COLO829 (cell line): ENCODE results near the gene NRXN3.

Source experiments
- DNase-seq: peaks from one replicate; pipeline ENCODE4 v3.0.0; 2012; ENCODE audit warnings: low spot score

The NRXN3 gene

DNA sequence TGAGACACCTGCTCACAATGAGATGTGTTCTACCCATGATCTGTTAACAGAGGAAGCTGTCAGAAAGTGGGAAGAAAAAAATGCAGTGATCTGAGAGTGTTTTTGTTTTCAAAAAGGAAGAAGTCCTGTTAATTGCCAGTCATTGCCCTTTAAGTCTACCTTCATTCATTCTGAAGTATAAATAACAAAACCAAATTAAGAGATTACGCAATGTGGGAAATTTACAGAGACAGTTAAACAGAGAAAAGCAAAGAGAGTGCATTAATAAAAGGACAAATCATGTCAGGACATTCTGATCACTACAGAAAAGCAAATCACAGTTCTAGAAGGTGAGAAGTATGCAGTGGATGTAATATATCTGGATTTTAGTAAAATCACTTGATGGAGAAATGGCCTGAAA lies 154.2 kb downstream of the NRXN3 start:
- DNase-seq, result no peak

DNA sequence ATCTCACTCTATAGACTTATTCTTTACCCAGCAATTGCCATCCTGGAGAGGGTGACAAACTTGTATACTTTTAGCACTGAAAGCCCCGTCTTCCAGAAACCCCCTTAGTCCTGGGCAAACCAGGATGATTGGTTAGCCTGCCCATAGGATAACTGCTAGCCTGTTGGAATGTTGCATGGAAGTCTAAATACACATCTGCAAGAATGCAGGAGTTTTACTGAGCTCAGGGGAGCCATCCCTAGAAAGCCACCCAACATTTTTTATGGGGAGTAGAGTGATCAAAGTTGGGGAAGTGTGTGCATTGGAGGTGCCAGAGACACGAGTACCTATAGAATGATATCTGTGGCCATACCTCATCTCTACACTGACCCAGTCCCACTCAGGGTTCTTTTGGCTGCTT lies 155.7 kb downstream of the NRXN3 start:
- DNase-seq, result no peak

DNA sequence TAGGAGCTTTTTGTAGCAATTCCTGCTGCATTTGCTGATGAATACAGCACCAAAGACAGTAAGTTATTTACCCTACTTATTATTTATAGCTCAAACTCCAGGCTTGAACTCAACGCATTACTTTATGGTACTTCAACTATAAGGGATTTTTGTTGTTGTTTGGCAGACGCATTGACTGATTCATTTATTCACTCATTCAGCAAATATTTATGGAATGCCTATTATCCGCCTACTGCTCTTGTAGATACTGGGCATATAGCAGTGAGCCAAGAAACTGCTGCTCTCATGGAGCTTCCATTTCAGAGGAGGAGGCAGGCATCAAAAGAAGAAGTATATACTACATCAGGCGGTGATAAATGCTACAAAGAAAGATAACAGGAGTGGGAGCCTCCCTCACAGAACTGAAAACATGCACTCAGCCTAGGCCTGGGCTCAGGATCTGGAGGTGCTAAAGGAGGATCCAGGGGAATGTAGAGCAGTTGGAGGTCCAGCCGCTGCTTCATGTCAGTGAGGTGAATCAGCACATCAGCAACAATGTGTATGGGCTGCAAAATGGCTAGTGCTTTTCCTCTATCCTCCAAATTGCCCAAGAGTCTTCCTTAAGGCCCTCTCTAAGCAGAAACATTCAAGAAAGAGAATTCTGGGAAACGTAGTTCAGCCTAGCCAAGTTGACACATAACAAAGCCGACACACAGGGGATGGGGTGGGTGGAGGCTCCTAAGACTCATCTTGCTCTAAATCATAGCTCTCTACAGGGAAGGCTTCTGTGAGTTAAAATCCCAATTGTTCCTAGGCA lies 157.5 kb downstream of the NRXN3 start:
- no peak for DNase-seq

DNA sequence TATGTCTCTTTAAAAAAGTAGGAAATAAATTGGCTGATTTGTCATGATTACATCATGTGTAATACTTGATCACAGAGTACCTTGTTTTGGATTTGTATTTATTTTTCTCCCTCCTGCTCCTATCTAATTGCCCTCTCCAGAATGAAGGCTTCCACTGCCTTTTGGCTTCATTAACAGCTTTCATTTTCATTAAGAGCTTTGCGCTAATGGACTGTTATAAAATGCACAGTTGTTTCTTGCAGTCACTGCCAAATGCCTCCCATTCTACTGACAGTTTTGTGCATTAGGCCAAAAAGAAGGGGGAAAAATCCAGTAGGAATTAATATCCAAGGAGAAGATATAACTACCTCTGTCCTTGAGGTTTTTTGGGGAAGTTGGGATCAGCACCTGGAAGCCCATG lies 159.2 kb downstream of the NRXN3 start:
- DNase-seq, result no peak

DNA sequence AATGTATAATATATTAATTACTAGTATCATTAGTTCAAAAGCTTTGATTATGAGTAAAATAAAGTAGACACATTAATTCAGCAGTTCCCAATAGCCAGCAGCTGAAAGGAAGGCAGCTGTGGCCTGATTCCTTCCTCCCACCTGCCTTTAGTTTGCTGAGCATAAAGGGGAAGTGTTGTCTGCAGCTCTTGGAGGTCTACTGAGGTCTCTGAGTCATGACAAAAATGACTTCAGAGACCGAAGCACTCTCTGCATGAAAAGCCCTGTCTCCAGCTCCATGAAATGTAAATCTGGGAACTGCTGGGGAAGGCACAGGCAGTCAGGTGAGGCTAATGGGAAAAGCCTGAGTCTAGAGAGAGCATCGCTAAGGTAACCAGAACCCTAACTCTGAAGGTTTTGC lies 165.4 kb downstream of the NRXN3 start:
- no peak for DNase-seq

DNA sequence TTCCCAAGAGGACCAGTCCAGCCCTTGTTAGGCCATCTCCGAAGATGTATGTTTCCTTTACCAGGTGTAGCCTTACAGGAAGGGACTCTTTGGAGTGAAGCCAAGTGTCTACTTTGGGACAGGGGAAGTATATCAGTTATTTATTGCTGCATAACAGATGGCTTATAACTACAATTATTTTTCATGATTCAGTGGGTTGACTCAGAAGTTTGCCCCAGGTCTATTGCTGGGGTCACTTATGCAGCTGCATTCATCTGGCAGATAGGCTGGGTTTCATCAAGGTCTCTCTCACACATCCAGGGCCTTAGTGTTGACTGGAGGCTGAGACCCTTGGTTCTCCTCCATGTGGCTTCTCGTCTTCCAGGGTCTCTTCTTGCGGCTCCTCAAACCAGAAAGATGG lies 170.1 kb downstream of the NRXN3 start:
- no peak for DNase-seq

DNA sequence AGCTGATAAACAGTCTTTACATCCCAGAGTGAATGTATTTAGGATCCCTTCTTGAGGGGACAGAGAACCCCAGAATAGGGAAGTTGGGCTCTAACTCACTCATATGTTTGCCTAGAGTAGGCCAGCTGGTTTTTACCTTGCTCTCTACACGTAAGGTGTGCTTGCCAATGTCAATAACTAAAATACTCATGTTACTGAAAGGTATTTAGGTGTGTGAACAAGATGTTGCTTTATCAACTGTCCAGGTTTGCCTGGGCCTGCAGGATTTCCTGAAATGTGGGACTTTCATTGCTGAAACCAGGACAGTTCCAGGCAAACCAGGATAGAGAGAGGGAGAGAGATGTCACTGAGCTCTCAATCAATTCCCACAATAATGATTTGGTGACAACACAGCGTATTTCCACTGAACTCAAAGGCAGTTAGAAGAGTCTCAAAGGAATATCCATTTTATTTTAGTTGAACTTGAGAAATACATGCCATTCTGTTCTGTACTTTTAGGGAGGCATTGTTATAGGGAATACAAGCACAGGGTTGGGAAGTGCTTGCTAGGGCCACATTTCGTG lies 171.7 kb downstream of the NRXN3 start:
- no peak for DNase-seq

DNA sequence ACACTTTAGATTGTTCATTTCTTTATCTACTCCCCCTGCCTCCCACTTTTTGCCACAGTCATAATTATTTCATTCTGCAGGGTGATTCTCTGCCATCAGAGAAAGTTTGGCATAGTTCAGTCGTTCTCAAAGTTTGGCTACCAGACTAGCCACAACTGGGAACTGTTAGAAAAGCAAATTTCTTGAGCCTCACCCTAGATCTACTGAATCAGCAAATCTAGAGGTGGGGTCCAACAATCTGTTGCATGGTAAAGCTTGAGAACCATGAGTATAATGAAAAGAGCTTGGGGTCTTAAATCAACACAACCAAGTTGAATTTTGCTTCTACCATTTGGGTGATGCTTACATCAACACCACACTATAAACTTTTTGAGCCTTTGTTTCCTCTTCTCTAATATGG lies 172.7 kb downstream of the NRXN3 start:
- no peak for DNase-seq

DNA sequence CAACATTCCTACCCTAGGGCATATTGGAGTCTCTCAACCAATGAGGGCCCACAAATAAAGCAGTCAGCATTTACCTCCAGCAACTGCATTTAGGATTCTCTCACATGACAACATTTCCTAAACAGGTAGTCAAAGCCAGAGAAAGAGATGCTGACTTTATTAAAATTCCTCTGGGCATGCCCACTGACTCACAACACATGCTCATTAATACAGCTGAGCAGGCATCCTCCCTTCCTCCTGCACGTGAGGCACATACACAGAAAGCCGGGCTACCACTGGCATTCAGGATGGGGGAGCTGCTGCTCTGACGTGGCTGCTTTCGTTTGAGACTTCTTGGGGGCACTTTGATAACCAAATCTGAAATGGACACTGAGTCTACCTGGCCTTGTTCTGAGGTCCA lies 174.1 kb downstream of the NRXN3 start:
- no peak for DNase-seq

DNA sequence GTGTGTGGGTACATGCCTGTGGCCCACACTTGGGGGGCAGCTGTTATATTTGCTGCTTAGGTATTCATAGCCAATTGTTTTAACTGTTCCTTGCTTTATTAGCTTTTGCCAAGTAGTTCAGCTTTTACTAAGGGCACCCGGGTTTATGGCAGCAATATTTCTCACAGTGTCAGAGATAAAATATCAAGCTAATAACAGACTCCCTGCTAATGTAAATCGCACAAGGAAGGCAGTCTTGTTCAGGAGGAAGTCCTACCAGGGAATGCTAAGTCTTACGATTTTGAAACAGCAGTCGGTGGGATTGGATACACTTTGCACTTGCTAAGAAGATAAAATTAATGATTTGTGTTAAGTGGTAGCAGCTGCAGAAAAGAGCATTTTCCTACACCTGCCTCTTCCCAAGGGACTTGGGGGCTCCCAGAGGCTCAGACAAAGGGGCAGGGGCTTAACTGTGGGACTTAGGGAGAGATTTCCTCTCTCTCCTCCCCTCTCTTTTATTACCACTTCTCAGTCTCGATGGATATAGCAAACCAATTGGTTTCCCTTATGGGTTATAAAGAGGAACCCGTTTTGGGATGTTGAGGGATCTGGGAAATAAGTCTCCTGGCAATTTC lies 175.1 kb downstream of the NRXN3 start:
- no peak for DNase-seq

DNA sequence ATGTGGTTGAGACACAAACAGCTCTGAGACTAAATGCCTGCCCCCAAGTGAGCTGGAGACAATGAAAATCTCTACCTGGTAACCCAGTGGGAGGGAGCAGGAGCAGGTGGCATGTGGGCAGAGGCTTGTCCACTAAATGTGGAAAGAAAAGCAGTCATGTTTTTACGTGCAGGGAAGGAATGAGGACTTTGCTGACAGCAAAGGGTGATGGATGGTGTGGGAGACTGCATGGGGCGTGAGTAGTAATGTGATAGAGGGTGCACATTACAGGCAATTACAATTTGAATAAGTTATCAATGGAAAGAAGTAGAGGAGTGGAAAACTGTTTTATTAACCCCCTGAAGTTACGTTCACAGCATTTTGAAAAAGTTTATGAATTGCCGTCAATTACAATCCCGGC lies 176.6 kb downstream of the NRXN3 start:
- DNase-seq, result no peak

DNA sequence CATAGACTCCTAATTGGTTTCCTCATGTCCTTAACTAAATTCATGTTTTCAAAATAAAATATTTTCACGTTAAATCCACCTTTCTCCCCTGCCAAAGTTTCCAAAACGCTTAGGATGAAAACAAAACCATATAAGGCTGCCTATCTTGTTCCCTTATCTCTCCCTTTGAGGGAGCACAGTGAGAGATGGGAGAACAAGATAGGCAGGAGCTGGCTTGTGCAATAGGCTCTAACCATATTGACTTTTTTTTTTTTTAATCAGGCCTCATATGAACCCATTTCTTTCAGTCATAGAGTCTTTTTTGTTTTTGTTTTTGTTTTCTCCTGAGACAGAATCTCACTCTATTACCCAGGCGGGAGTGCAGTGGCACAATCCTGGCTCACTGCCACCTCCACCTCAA lies 184.9 kb downstream of the NRXN3 start:
- no peak for DNase-seq

DNA sequence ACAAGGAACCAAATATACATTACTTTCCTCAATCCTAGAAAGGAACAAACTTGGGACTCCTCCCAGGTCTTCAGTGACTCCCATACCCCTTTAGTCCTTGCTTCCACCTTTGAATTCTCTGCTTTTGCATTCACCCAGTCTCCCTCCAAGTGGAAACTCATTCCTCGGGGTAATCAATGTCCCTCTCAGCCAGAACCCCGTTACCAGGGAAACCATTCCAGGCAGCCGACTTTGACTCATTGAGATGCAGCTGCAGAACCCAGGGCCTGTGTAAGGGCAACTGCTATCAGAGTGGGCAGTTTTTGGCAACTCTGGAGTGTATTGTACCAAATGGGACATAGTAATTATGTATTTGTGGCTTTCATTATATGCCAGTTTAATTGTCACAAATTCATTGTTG lies 186.2 kb downstream of the NRXN3 start:
- DNase-seq, result no peak

DNA sequence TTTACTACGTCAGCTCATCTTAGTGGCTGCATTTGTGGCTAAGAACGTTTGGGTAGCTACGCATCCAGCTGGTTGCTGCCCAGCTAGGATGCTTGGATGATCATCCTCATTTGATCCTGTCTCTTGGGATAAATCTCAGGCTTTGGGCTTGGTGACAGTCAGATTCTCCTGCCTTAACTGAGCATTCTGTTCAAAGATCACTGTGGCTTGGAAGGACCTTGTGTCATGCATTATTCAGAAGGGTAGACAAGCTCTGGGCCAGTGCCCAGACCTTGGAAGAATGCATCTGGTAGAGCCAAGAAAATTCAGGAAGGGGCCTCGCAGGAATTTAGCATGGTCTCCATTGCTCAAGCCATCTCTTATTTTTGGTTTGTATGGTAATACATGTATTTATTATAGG lies 188.4 kb downstream of the NRXN3 start:
- DNase-seq, result no peak

DNA sequence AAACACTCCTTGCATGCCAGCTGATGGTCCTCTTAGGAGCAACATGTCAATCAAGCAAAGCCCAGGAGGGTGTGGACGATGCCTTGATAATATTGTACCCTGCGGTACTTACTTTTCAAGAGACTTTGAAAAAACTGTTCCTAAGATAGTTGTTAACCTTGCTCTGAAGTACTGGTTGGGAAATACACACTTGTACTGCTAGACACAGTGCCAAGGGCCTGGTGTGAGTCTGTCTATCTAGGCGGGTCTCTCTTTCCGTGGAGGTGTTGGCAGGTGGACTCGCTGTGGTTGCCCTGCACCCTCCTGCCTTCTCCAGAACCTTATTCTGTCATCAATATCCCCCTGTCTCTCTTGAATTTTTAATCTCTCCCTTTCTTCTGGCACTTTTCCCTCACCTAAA lies 189.4 kb downstream of the NRXN3 start:
- no peak for DNase-seq

DNA sequence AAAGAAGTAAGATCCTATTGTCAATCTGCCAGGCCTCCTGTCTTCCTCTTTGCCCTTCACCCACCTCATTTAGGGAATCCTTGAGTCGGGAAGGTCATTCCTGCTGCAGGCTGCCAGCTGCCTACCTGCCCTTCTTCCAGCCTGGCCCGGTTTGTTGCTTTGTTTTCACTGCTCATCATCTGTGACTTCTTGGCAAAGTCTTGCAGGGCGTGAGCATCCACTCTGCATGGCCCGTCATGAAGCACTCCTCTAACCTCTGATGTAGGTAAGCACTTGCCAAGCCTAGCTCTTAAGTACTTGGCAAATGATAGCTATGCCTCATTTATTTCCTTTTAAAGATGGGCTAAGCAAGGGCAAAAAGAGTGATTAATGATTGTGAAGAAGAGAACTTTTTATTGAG lies 192.8 kb downstream of the NRXN3 start:
- no peak for DNase-seq

DNA sequence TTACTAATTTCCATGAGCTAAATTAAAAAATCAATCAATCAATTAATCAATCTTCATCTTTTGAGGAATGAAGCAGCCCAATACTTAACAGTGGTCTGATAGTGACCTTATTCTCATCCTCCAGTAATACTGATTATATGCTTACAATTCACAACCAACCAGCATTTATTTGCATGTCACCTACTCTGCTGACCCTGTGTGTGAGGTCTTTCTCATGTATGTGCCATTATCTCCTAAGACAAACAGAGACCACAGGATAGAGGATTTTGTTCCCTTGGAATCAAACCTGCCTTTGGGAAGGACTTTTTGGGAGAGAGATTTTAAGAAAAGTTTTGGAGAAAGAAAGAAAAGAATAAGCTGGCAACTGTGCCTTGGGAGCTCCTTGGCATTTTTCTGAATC lies 197.2 kb downstream of the NRXN3 start:
- DNase-seq, result no peak

DNA sequence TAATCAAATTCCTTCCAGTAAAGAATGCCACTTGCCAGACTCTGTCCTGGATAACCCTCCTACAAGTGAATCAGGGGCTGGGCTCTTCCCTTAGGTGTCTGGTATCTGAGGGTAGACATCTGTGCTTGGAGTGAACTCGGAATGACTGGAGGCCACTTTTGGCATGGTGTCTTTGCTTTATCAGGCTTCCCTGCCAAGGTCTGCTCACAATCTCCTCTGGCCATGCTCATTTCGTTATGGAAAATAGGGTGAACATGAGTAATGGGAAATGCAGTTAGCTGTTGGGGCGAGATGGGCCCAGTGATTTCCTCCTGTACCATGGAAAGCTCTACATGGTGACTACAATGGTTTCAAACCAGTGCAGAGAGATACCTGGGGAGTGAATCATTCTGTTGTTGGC lies 212.9 kb downstream of the NRXN3 start:
- DNase-seq, result no peak

DNA sequence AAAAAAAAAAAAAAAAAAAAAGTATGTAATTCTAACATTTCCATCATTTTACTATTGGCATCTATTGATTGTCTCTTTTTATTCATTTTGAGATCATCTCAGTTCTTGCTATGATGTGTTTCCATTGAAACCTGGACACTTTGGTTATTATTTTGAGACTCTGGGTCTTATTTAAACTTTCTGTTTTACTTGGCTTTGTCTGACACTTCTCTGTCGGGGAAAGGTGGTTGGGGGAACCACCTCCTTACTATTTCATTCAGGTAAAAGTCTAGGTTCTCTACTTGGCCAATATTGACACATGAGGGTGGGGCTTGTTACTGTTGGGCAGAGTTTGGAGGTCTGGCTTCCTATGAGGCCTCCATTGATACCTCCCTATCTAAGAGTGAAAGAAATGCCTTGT lies 228.0 kb downstream of the NRXN3 start:
- DNase-seq, result no peak

DNA sequence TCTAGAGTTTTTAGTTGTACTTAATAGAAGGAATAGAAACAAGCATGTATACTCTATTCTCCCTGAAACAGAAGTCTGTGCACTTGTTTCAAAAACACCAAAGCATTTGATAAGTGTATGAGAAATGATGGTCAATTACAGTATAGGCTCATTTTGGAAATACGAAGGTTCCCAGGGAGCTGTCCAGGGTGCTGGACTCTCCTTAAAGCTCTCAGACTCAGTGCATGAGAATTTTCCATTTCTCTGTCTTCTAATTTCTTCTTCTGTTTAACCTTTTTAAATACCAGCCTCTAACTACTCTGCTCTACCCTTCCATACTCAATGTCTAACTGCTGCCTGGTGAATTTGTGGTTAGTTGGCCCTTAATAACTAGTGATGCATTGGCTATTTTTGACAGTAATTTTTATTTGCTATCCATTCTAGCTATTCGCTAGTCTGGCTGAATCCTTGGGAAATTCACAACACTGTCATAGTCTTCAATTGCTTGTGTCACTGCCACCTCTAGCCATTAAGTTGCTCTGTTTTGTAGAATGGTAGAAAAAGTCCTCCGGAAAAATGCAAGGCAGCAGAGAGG lies 229.2 kb downstream of the NRXN3 start:
- DNase-seq, result no peak

DNA sequence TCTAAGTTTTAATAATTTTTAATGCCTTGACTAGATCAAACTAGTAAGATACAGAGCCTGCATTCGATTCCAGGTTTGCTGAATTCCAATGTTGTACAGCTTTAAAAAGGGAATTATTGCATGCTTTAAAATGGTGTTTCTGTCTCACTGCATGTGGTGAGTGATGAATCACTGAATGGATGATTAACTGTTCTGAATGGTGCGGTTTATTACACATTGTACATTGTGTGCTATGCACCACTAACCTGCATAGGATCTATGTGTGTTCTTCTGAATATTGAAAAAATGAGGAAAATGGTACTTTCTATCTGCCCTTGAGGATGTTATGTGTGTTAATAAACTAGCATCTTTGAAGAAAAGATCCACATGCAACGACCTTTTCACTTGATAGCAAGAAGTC lies 231.7 kb downstream of the NRXN3 start:
- no peak for DNase-seq

DNA sequence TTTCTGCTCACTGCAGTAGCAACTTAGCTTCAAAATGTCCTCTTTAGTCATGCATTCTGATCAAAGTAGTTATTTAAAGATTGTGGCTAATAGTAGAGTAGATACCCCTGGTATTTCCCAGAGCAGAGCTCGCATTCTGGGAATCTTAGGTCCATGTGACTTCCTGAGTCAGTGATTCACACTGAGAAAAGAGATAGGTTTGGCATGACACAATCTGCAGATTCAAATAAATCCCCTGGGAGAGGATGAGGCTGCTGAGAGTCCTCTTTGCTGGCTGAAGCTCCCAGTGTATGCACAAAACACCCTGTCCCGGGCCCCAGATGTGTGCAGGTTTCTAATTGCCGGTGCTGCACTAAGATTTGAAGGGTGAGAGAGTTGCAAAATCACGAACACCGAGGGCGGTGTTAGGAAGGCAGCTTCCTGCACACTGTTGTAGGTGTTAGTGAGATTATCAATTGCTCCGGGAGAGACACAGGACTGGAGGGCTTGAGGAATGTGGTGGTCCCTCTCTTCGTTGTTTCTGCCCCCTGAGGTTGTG lies 233.2 kb downstream of the NRXN3 start:
- DNase-seq, result peak; percentile 9
